Parathyroid adenoma (tissue), 2 donors: ENCODE data around the gene SDK2.
A peak's percentile ranks its signal among the peaks of the same experiment; 100 is the strongest.

Experiments
- H2AFZ ChIP-seq: fragments of 300-600 bp; sonication (generic); one replicate; pipeline ENCODE4 v1.7.0; 2017; ENCODE audit warnings: antibody characterized with exemption, mild to moderate bottlenecking
- H3K27ac ChIP-seq: fragments of 300-600 bp; sonication (generic); one replicate; pipeline ENCODE4 v1.7.0; 2017
- H3K27me3 ChIP-seq: fragments of 300-600 bp; sonication (generic); one replicate; pipeline ENCODE4 v1.7.0; 2017; ENCODE audit warnings: low read length; ENCODE audit not compliant: control insufficient read depth, insufficient read depth
- H3K36me3 ChIP-seq: fragments of 300-600 bp; sonication (generic); one replicate; pipeline ENCODE4 v1.7.0; 2017; ENCODE audit warnings: low read length; ENCODE audit not compliant: control insufficient read depth, insufficient read depth
- H3K4me1 ChIP-seq: fragments of 300-600 bp; sonication (generic); one replicate; pipeline ENCODE4 v1.7.0; 2017; ENCODE audit warnings: control low read depth
- H3K4me2 ChIP-seq: fragments of 300-600 bp; sonication (generic); one replicate; pipeline ENCODE4 v1.7.0; 2017; ENCODE audit warnings: low read length
- H3K4me3 ChIP-seq: fragments of 300-600 bp; sonication (generic); one replicate; pipeline ENCODE4 v1.7.0; 2017; ENCODE audit warnings: low read depth, low read length
- H3K79me2 ChIP-seq: fragments of 300-600 bp; sonication (generic); one replicate; pipeline ENCODE4 v1.7.0; 2017; ENCODE audit warnings: control low read depth
- H3K9ac ChIP-seq: fragments of 300-600 bp; sonication (generic); one replicate; pipeline ENCODE4 v1.7.0; 2017; ENCODE audit warnings: mild to moderate bottlenecking
- H3K9me3 ChIP-seq: fragments of 300-600 bp; sonication (generic); one replicate; pipeline ENCODE4 v1.7.0; 2017; ENCODE audit warnings: low read length; ENCODE audit not compliant: control insufficient read depth
- TF ChIP-seq, protein P1 (sequence below): fragments of 300-600 bp; sonication (generic); IDR thresholded peaks from one replicate; pipeline ENCODE4 v1.7.0; 2017; ENCODE audit warnings: antibody characterized with exemption, mild to moderate bottlenecking
- donor health status: primary hyperparathyroidism.

Gene SDK2

DNA sequence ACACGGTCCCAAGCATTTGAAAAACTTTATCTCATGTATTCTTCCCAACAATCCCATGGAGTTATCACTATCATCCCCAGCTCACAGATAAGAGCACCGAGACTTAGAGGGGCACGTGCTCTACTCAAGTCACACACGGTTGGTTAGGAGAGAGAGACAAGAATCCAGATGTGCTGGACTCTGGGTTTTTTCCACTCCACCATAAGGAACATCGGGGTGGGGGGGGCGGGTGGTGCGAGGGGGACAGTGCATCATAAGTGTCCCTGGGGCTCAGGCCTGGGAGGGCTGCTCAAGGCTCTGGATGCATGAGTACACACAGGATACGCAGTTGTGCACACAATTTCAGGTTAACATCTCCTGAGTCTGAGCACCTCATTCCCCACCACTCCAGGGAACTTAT lies 339.8 kb downstream of the SDK2 start:
- Histone ChIP-seq H3K79me2 (peaks cover 46% of the 10 kb centered on the region), H3K27ac (peak overlapping the region; percentile 99), H3K4me1 (peaks cover 56% of the 10 kb centered on the region), H3K4me2 (peak overlapping the region; percentile 19), H3K36me3 (no peaks in the 10 kb centered on the region), H3K4me3 (no peak overlapping the region), H3K9me3 (no peaks in the 10 kb centered on the region), H3K9ac (peak overlapping the region; percentile 54), H3K27me3 (no peaks in the 10 kb centered on the region), H2AFZ (peak overlapping the region; percentile 75)
- TF ChIP-seq, protein P1, sequence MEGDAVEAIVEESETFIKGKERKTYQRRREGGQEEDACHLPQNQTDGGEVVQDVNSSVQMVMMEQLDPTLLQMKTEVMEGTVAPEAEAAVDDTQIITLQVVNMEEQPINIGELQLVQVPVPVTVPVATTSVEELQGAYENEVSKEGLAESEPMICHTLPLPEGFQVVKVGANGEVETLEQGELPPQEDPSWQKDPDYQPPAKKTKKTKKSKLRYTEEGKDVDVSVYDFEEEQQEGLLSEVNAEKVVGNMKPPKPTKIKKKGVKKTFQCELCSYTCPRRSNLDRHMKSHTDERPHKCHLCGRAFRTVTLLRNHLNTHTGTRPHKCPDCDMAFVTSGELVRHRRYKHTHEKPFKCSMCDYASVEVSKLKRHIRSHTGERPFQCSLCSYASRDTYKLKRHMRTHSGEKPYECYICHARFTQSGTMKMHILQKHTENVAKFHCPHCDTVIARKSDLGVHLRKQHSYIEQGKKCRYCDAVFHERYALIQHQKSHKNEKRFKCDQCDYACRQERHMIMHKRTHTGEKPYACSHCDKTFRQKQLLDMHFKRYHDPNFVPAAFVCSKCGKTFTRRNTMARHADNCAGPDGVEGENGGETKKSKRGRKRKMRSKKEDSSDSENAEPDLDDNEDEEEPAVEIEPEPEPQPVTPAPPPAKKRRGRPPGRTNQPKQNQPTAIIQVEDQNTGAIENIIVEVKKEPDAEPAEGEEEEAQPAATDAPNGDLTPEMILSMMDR, result no peak

- H2AFZ ChIP-seq, result no peak overlapping the region
- no peaks in the 10 kb centered on the region for H3K27me3 ChIP-seq
- H3K4me2 ChIP-seq, result no peak overlapping the region
- no peak overlapping the region for H3K4me3 ChIP-seq
- no peaks in the 10 kb centered on the region for H3K36me3 ChIP-seq
- no peak overlapping the region for H3K9ac ChIP-seq
- peaks cover 53% of the 10 kb centered on the region for H3K79me2 ChIP-seq
- H3K9me3 ChIP-seq, result no peaks in the 10 kb centered on the region
- TF ChIP-seq, protein P1, result no peak
- H3K4me1 ChIP-seq, result peaks cover 50% of the 10 kb centered on the region
- H3K27ac ChIP-seq, result no peak overlapping the region
Observed at GRCh38 chr17:73302189-73302588, 342.1 kb downstream of the SDK2 start.

- Histone ChIP-seq H3K79me2 (peaks cover 52% of the 10 kb centered on the region), H3K4me3 (no peak overlapping the region), H3K27me3 (no peaks in the 10 kb centered on the region), H3K4me1 (peaks cover 42% of the 10 kb centered on the region), H3K9me3 (no peaks in the 10 kb centered on the region), H3K27ac (no peak overlapping the region), H3K36me3 (no peaks in the 10 kb centered on the region), H3K9ac (no peak overlapping the region), H3K4me2 (no peak overlapping the region), H2AFZ (no peak overlapping the region)
- TF ChIP-seq, protein P1, result no peak
Observed at GRCh38 chr17:73301369-73301768, 342.9 kb downstream of the SDK2 start.

DNA sequence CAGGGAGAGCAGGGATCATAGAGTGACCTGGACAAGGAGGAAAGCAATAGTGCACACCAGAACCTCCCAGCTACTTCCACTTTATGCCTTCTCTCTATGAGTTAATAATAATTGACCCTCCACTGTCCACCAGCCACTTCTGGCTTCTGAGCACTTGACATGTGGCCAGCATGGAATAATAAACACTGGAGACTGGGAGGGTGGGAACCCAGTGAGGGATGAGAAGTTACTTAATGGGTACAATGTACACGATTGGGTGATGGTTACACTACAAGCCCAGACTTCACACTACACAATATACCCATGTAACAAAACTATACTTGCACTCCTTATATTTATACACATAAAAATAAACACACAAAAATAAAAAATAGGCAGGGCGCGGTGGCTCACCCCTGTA lies 343.9 kb downstream of the SDK2 start:
- Histone ChIP-seq H3K79me2 (peaks cover 60% of the 10 kb centered on the region), H3K4me3 (no peak overlapping the region), H3K4me2 (no peak overlapping the region), H3K9me3 (no peaks in the 10 kb centered on the region), H3K27me3 (no peaks in the 10 kb centered on the region), H2AFZ (no peak overlapping the region), H3K9ac (no peak overlapping the region), H3K4me1 (peaks cover 33% of the 10 kb centered on the region), H3K27ac (no peak overlapping the region), H3K36me3 (no peaks in the 10 kb centered on the region)
- TF ChIP-seq, protein P1, result no peak

- Histone ChIP-seq H3K79me2 (peaks cover 72% of the 10 kb centered on the region), H3K9ac (no peak overlapping the region), H3K4me2 (no peak overlapping the region), H3K36me3 (no peaks in the 10 kb centered on the region), H3K4me1 (peaks cover 23% of the 10 kb centered on the region), H3K27ac (peak overlapping the region; percentile 9), H3K9me3 (no peaks in the 10 kb centered on the region), H3K4me3 (no peak overlapping the region), H3K27me3 (no peaks in the 10 kb centered on the region), H2AFZ (no peak overlapping the region)
- TF ChIP-seq, protein P1, result no peak
Observed at GRCh38 chr17:73297934-73298861, 346.0 kb downstream of the SDK2 start.
